Occipital lobe (tissue), 2 donors: ENCODE measurements around the gene IL15RA. TPM values are rescaled to one million over a fixed set of nuclear protein-coding genes. Genes with fewer than 3 reads are reported as not detected.
"Not testable (repeated sequence)": the region's sequence is repeated elsewhere in the genome, so short reads cannot be mapped to it uniquely, and the experiment has no call there.

Source experiments
- DNase-seq: peaks from one replicate; lab custom pipeline; 2025; lab: John Stamatoyannopoulos, UW
- total RNA-seq: library from RNA; depleted of rRNA; stranded (reverse); fragments of >200 nt; gene quantifications from one replicate; pipeline ENCODE4 v1.2.3, GENCODE V29; 2014

The IL15RA gene
- total RNA-seq, 1 donor from 2014 or later = not detected

- no peak for DNase-seq
Observed at GRCh38 chr10:5970527-5970926, 6.8 kb downstream of the IL15RA start.

- DNase-seq = no peak
Observed at GRCh38 chr10:5970066-5970465, 7.3 kb downstream of the IL15RA start.

- DNase-seq = no peak
Observed at GRCh38 chr10:5968681-5969453, 8.5 kb downstream of the IL15RA start.

GRCh38 chr10:5968037-5968680 is 9.2 kb downstream of the IL15RA start:
- no peak for DNase-seq

- DNase-seq = no peak
Observed at GRCh38 chr10:5965266-5965665, 12.1 kb downstream of the IL15RA start.

- DNase-seq = no peak
Observed at GRCh38 chr10:5964736-5965135, 12.6 kb downstream of the IL15RA start.

- DNase-seq = no peak
Observed at GRCh38 chr10:5963591-5963990, 13.8 kb downstream of the IL15RA start.

GRCh38 chr10:5963071-5963470 is 14.3 kb downstream of the IL15RA start:
- no peak for DNase-seq

GRCh38 chr10:5962358-5962940 is 14.9 kb downstream of the IL15RA start:
- not testable (repeated sequence) for DNase-seq

GRCh38 chr10:5961405-5962100 is 15.8 kb downstream of the IL15RA start:
- no peak for DNase-seq

GRCh38 chr10:5960973-5961275 is 16.4 kb downstream of the IL15RA start:
- not testable (repeated sequence) for DNase-seq

- DNase-seq = no peak
Observed at GRCh38 chr10:5960070-5960972, 17.0 kb downstream of the IL15RA start.

- DNase-seq = no peak
Observed at GRCh38 chr10:5959581-5960069, 17.7 kb downstream of the IL15RA start.

GRCh38 chr10:5959142-5959541 is 18.2 kb downstream of the IL15RA start:
- DNase-seq = no peak

GRCh38 chr10:5958675-5959074 is 18.7 kb downstream of the IL15RA start:
- DNase-seq = no peak

GRCh38 chr10:5958077-5958476 is 19.3 kb downstream of the IL15RA start:
- DNase-seq = no peak

GRCh38 chr10:5956146-5956936 is 21.0 kb downstream of the IL15RA start:
- DNase-seq = no peak

- no peak for DNase-seq
Observed at GRCh38 chr10:5953676-5954075, 23.7 kb downstream of the IL15RA start.

GRCh38 chr10:5952731-5953385 is 24.5 kb downstream of the IL15RA start:
- DNase-seq = no peak
